Fibroblast of the aortic adventitia (primary cell): ENCODE results near the gene PITRM1. TPM values are rescaled to one million over a fixed set of nuclear protein-coding genes. Genes with fewer than 3 reads are reported as not detected.

Experiments used
- DNase-seq: peaks from one replicate; pipeline ENCODE4 v3.0.0-alpha.2; 2010; ENCODE audit warnings: low read depth
- H3K4me3 ChIP-seq: 2 replicates; pipeline ENCODE4 v1.5.1; 2011; ENCODE audit warnings: low read depth, mild to moderate bottlenecking, control low read depth, low read length, moderate library complexity
- CTCF ChIP-seq: IDR thresholded peaks from 2 replicates; pipeline ENCODE4 v1.5.1; 2011; ENCODE audit warnings: mild to moderate bottlenecking, low read length, control low read depth, inconsistent platforms; ENCODE audit not compliant: insufficient read depth
- total RNA-seq: library from RNA; depleted of rRNA; stranded (reverse); fragments of >200 nt; gene quantifications from 2 replicates; pipeline ENCODE4 v1.2.3, GENCODE V29; 2012; ENCODE audit warnings: low replicate concordance

PITRM1 gene
- total RNA-seq, 1 donor = 110 TPM

GRCh38 chr10:3093996-3094395 lies 78.6 kb downstream of the PITRM1 start:
- DNase-seq = no peak
- no peak overlapping the region for H3K4me3 ChIP-seq
- TF ChIP-seq CTCF = no peak

DNA sequence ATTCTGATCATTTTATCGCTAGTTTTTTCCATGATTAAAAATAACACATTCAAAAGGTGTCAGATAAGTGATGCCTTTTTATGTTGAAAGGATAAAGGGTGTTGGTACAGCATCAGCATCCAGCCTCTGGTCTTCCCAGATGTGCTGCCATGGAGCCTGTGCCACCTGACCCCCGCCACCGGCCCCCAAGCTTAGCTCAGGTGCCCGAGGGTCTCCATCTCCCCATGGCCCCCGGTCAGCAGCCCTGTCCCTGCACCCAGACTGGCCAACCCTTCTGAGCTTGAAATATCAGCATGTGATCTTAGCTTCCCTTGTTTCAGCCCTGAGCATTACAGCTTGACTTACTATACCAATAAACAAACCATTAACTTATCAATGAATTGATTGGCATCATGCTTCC lies 80.7 kb downstream of the PITRM1 start:
- no peak overlapping the region for H3K4me3 ChIP-seq
- TF ChIP-seq CTCF = no peak
- DNase-seq = no peak

DNA sequence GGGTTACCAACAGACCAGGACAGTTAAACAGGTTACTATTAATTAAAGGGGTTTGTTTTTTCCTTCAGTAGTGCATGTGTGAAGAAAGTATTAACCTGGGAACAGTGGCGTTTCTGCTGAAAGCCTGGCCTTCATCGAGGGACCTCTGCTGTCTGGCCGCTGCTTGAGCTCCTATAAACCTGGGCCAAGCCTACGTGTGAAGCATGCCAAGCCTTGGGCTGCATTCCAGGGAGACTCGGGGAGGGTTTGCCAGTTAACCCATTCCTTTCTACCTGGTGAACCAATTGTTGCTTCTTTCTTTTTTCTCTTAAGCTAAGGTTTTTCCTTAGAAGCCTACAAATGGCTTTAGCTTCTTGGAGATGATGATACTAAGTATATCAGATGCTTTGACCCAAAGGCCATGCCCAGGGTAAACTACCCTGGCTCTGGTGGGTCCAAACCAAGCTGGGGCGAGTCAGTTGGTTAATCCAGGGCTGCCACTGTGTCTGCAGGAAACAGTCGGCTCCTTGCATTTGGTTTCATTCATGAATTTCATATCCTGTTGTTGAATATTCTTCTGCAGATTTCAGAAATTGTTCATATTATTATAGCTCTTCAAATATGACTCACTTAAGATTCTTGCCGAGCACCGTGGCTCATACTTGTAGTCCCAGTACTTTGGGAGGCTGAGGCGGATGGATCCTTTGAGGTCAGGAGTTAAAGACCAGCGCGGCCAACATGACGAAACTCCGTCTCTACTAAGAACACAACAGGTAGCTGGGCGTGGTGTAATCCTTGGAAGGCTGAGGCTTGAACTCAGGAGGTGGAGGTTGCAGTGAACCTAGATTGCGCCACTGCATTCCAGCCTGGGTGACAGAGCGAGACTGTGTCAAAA lies 81.4 kb downstream of the PITRM1 start:
- peak; percentile 12 for TF ChIP-seq CTCF
- peak overlapping the region; percentile 6 for H3K4me3 ChIP-seq
- peak; percentile 90 for DNase-seq

DNA sequence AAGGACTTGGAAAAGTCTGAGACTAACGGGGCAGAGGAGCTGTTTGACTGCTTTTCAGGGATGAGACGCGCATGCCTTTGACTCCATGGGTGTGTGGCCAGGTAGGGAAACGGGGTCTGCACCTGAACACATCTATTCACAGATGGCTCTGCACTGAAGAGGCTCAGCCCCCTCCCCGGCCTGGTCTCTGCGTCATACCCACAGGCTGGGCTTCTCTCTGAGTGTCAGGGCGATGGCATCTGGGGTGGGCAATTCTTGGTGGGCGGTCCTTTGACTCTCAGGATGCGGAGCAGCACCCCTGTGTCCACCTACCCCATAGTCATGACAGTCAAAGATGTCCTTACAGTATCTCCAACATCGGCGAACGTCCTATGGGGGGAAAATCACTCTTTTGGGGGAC lies 82.2 kb downstream of the PITRM1 start:
- H3K4me3 ChIP-seq = no peak overlapping the region
- no peak for DNase-seq
- no peak for TF ChIP-seq CTCF

Other genes starting within 250 kb of the PITRM1 start
- gene PFKP, start 105.2 kb downstream of the PITRM1 start, total RNA-seq = 39.1 and 111 TPM in 2 replicates